Hematopoietic multipotent progenitor cell treated with erythropoietin and hydrocortisone succinate and interleukin-3 and kit ligand, for 15 days (in vitro differentiated cells): ENCODE measurements around the gene DDX59.

Experiments
- DNase-seq: peaks from one replicate; pipeline ENCODE4 v3.0.0-alpha.2; 2015; ENCODE audit warnings: low spot score

Gene DDX59

GRCh38 chr1:200629876-200630514, 39.7 kb downstream of the DDX59 start:
- no peak for DNase-seq

- DNase-seq = no peak
Measured at GRCh38 chr1:200628223-200628881, 41.4 kb downstream of the DDX59 start.

GRCh38 chr1:200627575-200628222, 42.0 kb downstream of the DDX59 start:
- no peak for DNase-seq

- DNase-seq = no peak
Measured at GRCh38 chr1:200626853-200627534, 42.7 kb downstream of the DDX59 start.

- DNase-seq = no peak
Measured at GRCh38 chr1:200625381-200625824, 44.3 kb downstream of the DDX59 start.

- no peak for DNase-seq
Measured at GRCh38 chr1:200624679-200625335, 44.9 kb downstream of the DDX59 start.

GRCh38 chr1:200620273-200621131, 49.2 kb downstream of the DDX59 start, which contains the start of gene KIF14:
Gene KIF14 (minus strand): TSS chr1:200620751. CDS start chr1:200618723, 2,028 bp downstream.
- DNase-seq = peak; percentile 94

- DNase-seq = no peak
Measured at GRCh38 chr1:200619894-200620272, 49.8 kb downstream of the DDX59 start.

- DNase-seq = no peak
Measured at GRCh38 chr1:200610846-200611245, 58.9 kb downstream of the DDX59 start.

- no peak for DNase-seq
Measured at GRCh38 chr1:200602632-200603031, 67.1 kb downstream of the DDX59 start.
